ENCODE results near the gene ERBB4.

ERBB4 gene

DNA sequence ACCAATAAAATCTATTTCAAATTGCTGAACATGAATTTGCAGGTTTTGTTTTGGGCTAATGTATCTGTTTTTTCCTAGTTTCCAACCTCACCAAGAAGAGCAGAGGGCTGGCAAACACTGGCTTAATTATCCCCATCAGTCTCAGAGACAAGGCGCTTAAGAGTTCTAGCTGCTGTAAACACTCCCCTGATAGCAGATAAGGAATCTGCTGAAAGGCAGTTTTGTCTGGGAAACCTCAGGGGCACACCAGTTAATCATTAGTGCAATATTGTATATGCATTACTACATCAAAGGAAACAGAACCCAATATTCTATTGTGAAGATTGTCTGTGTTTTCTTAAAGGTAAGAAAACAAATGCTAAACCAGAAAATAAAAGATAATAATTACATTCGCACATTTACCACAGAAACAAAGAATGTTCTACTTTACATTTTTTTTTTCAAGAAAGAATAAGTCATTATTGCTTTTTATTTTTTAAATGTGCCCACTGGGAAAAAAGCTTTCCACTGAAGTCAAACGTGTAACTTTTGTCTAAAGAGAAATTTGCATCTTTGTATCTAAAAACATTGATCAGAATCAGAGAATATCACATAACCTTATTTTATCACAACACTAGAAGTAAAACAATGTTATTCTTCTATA is 179.1 kb downstream of the ERBB4 start:
- no peak for FAIRE-seq

DNA sequence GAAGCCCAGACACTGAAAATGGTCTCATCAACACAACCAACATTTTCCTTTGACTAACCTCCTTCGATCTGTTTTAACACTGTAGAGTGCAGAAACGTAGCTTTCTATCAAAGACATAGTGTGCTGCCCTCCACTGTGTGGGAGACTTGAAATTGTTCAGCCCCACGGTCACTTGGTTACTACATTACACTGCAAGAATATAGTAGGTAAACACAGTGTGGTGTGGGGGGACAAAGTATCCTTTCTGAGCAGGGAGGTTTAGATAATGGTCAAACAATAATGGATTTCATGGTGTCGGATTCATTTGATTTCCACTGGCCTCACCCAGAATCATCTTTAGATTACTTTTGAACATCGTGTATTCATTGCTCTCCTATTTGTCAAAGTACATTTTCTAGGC is 181.0 kb downstream of the ERBB4 start:
- FAIRE-seq = no peak

DNA sequence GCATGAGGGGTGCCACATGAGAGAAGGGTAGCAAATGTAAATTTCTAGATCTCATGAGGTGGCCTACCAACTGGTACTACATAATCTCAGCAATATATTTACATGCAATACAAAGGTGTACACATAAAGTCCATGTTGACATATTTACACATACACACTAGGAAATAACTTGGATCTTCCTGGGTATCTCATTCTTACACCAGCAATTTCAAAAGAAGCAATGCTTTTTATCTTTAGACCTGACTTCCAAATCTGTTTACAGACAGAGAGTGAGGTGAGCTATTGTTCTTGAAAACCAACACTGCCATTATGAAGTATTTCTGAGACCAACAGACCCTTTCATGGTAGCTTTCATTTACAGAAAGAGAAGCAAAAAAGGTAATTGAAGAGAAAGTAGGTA is 184.2 kb downstream of the ERBB4 start:
- FAIRE-seq = no peak

DNA sequence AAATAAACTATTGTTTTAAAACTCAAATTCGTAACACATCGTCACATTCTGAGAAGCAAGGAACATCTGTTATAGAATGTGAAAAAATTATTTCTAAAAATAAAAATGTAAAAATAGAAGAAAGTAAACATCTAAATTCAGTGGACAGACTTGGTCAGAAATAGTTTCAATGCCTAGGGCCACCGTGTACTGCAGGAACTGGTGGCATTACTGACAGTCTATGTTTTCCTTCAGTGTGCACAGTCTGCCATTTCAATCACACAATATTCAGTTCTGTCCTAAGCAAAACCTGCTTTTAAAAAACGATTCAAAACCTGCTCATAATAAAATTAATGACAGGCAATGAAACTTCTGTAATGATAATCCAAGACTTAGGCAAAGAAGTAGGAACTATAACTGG is 190.1 kb downstream of the ERBB4 start:
- FAIRE-seq = peak; percentile 19

DNA sequence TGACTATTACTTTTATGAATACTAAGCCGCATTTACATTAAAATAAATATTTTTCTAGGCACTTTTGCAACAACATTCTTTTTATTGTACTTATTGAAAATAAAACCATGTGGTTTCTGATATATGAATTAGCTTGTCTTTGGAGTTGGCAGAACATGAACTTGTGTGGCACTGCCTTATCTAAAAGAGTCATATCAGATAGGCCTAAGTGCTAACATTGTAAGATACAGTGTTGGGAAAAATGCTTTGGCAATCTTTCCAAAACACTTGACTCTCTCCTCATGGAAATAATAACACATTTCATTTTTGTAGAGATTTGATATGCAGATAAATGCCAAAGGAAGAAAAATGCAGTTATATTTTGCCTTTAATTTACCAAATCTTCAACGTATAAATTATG is 191.7 kb downstream of the ERBB4 start:
- FAIRE-seq = no peak

DNA sequence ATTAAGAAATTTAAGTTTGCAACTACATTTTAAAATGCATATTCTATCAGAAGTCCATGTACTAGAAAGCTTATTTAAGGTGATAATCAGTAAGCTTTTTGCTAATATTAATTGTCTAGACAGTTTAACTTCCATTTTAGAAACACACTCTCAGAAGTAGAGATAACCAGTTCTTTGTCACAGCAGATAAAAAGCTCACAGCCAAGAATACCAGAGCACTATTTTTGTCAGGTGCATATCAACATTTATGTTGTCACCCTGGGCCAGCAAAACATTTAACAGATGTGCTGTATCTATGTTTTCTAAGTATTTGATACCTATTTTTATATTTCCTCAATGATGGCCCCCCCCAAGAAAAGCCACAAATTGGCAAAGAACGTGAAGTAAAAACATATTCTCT is 192.6 kb downstream of the ERBB4 start:
- no peak for FAIRE-seq

DNA sequence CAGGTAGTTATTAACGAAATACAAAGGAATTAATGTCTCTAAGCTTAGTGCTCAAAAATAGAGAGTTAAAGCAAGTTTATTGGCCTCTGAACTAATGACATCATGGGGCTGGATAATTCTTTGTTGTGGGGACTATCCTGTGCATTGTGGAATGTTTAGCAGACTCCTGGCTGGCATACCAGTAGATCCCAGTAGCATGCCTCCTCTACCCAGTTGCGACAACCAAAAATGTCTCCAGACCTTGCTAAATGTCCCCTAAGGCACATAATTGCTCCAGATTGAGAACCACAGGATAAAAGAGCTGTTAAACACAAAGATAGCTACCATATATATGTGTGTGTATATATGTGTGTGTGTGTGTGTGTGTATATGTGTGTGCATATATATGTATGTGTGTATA is 194.5 kb downstream of the ERBB4 start:
- FAIRE-seq = no peak

DNA sequence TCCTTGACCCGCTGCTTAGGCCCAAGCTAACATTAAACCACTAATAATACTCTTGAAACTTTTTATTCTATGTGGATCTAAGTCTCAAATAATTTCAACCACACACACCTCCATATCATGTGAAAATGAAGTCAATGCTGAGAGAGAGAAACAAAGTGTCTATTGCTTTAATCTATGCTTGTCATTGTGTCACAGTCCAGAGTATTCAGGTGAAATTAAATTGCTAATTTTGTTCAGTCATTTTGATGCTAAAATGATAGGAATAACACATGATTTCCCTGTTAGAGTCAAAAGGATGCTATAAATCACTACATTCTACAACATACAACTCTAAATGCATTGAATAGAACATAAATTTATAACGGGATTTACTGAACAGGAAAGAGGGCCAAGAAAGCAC is 195.4 kb downstream of the ERBB4 start:
- no peak for FAIRE-seq

DNA sequence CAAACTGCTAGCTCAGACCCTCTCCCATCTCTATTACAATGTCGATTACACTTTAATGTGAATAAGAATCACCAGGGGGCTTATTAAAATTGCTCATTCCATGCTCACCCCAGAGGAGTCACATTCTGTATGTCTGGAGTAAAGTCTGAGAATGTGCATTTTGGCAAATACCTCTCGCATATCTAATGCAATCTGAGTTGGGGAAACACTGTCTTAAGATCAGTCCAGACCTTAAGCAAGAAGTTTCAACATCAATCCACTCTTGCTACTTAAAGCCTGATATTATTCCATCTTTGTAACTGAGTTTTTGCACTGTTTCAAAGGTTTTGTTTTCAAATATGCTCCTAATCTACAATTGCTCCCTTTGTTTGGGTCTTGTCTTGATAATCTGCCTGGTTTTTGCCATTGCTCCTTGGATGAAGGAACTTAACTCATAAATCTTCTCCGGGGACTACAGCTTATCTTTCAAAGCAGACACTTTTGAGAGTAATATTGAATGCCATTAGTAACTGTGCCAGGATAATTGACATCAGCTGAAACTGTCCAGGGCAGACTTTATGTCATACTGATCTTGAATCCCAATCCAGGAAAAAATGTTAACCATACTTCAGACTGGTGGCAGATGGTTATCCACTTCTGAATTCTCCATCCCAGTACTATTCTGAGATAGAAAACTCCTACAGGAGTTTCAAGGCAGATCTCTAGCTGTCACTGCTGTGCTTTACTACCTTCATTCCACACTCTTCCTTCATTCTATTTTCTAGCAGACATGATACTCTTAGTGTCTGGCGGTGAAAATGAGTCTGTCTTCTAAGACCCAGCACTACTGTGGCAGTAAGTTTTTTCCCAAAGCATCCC is 200.9 kb downstream of the ERBB4 start:
- FAIRE-seq = no peak

DNA sequence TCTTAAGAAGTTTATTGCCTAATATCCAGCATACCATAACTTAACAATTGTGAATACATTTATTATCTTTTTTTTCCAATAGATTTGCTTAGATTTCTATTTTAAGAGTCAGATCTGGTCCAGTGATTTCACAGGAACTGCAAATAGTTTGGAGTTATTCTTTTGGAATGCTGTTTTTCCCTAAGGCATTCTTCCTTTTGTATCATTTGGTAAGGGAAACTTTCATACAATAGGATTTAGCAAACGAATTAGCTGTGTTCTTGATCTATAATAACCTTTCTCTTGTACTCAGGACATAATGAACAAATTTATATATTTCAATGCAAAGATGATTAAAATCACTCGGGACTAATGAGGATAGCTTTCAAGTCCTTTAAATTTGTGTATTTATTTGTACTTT is 201.6 kb downstream of the ERBB4 start:
- no peak for FAIRE-seq

DNA sequence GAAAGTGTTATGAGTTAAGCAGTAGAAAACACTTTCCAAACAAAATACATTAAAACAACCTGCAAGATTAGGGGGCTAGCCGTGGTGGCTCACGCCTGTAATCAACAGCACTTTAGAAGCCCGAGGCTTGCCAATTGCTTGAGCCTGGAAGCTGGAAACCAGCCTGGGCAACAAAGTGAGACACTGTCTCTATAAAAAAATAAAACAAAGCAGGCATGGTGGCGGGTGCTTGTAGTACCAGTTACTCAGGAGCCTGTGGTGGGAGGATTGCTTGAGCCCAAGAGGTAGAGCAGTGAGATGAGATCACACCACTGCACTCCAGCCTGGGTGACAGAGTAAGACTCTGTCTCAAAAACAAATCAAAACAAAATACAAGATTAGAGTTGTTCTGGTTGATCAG is 208.3 kb downstream of the ERBB4 start:
- no peak for FAIRE-seq

DNA sequence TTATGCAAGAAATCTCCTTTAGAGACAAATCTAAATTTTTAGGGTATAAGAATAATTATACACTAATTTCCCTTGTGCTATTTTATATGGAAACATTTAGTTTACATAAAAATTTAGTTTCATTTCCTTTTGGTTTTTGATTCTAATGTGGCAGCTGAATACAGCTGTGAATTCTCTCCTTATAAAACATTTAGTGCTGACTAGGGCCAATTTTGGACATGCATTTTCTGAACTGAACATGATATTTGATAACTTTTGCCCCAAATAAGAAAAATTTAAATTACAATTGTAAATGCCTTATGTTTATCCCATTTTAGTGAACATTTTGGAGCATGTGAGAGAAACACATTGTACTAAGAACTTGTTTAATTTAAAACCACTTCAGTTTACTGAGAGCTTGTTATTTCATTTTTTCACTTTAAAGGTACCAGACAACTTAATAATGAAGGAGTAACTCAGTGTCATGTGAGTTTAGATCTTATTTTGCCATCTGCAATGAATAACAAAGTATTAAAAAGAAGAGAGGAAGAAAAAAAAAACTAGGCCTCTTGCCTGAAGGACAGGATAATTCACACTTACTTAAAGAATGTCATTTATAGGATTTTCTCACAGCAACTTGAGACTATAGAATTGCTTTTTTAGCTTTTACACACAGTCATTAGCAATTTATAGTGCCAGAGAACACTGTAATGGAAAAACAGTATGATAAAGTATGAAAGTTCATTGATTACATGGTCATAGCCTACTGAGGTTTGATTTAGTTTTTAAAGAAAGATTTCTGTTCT is 209.7 kb downstream of the ERBB4 start:
- no peak for FAIRE-seq

DNA sequence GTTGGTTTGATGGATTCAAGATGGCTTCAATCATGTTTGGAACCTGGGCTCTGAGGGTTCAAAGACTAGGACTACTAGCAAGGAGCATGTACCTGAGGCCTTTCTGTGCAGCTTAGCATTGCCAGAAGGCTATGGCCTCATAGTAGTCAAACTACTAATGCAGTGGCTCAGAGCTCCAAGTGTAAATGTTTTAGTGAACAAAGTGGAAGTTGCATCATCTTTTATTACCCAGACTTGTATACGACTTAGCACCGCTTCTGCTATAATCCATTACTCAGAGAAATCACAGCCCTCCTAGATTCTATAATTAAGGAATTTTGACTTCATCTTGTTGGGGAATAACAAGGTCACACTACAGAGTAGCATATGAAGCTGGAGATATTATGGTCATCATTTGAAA is 210.5 kb downstream of the ERBB4 start:
- FAIRE-seq = no peak

DNA sequence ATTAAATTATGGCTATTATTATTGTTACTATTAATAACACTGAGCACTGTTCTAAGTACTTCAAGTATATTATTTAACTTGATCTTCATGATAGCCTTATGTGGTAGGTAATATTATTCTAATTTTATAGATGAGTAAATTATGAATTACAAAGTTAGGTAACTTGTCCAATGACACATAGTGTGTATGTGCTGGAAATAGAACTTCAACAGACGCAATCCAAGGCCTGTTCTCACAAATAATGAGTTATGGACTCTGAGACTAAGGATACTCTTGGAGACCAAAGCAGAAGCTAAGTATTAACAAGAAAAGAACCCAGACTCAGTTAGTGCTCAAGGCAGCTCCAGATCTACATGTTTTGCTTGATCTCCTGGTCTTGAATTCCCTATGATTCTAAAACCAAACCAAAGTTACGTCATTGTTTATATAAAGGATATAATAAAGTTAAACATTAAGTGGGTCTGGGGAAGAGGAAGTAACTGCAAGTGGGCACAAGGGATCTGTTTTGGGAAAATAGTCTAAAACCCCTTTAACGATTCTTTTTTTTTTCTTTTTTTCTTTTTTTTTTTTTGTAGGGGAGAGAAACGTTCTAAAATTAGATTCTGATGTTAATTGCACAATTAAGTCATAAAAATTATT is 211.3 kb downstream of the ERBB4 start:
- no peak for FAIRE-seq

DNA sequence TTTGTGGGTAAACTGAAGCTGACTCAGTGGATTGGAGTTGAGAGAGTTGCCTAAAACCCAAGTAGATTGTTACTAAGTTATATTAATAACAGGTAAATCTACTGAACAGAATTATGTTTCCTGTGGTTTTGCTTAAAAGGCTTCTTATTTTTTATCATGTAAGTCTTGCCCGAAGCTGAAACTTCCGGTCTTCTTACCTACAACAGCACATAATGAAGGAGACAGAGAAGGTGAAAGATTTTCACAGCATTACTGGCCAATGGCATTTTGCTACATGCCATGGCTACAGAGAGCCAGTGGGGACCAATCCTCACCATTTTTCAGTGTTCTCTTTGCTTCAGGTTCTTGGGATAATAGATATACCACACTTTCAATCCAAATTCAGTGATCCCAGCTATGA is 220.0 kb downstream of the ERBB4 start:
- FAIRE-seq = no peak

DNA sequence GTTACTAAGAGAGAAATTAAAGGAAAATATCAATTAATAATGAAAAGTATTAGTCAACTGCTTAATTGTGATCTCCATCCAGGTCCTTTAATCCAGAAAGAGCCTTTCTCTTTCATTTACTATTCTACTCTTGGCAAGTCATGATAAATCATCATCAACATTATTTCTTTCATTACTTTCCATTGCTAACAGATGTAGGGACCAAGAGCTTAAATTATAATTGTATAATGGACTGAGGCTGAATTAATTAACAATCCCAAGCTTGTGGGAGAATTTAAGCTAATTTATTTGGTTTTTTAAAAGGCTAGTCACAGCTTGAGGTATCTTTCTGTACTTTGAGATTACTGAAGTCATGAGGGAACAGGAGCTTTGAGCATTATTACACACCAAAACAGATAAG is 223.9 kb downstream of the ERBB4 start:
- FAIRE-seq = no peak

DNA sequence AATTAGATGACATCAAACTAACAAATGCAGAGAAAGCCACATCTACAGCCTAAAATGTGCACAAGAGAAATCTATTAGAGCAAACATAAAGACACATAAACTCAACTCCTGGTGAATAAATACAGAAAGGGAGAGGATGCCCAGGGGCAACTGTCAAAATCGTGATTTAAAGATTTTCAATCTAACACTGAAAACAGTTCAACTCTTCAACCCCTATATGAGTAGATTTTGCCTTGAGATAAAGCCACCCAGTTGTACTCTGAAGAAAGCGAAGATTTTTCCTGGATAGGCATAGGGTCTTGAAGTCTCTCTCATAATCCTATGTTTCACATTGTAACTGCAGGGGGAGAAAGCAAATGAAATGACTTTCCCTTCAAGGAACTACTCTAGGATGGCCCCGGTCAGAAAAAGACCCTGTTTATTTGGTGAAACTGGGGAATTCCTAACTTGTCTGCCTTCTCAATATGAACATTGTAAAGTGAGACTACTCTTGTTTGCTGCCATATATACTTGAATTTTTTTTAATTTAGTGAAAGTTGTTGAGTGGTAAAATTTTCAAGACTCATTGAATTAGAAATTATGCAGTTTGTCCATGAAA is 226.7 kb downstream of the ERBB4 start:
- no peak for FAIRE-seq

DNA sequence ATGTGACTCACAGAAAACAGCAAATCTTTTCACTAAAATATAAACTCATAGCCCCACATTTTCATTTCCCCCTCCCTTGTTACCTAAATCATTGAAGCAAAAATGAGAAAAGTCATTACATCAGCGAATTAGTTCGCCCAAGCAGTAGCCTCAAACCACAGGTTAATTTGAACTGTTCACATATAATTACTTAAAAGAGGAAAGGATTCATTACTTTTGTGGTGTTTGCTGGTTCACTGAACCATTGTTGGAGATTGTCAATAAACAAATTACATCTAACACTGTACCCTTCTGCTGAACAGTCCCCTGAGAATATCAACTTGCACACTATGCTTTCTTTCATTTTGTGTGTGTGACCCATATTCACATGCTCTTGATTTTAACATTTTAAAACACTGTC is 238.7 kb downstream of the ERBB4 start:
- FAIRE-seq = no peak

DNA sequence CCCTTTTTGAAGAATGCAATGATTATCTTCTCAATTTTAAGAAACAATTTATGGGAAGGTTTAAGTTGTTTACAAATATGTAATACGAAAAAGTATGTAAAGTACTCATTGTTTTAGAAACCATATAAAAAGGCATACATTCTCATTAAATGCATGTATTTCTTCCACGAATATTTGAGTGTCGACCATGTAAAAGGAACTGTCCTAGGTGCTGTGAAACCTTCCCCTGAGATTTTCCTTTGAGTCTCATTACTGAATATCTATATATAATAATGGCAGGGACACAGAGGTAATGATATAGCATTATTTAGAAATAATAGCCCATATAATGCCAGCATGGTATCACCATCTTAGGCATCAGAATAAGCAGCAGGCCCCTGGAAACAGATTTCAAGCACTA is 239.3 kb downstream of the ERBB4 start:
- no peak for FAIRE-seq

DNA sequence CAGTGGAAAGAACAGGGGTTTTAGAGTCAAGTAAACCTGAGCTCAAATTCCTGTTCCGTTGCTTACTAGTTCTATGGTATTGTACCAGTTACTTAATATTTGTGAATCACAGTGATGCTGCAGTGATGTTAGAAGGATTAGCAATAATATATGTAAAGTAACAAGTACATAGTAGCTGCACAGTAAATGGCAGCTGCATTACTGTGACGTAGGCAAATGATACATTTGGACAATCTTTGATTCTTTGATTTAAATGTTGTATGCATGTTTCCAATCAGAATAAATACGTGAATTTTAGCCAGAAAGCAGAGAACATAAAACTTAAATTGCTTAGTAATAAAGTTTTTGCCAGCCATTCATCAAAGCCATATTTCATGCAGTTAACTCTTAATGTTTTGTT is 243.0 kb downstream of the ERBB4 start:
- FAIRE-seq = no peak

DNA sequence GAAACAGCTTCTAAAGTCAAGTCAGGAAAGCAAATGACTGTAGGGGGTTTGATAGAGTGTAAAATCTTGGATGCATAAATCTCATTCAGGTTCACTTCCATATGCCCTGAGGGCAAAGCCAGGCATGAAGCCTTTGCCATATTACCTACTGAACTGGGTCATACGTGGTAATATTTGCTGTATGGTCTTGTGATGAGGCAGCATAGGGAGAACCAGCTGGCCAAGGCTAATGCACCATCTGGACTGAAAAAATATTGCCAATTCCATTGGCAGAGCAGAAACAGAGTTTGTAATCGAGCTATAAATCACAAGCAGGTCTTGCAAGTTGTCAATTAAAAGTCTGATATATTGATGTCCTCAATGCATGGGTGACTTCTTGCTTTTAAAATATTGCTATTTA is 243.8 kb downstream of the ERBB4 start:
- no peak for FAIRE-seq

DNA sequence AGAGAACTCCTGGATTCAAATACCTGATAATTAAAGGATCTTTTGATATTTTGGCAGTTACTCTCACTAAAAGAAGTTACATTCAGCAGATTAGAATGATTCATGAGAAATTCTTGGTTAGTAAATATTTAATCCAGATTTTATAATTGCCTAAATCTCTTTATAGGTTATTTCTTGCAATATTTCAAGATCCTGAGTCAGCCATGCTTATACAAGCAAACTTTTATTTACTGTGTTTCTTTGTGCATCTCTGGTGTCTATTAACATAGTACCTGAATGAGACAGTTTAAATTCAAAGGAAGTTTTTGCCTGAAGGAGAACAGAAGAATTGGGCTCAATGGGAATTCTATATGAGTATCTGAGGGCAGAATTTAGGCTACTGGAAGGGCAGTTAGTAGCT is 249.3 kb downstream of the ERBB4 start:
- FAIRE-seq = no peak

DNA sequence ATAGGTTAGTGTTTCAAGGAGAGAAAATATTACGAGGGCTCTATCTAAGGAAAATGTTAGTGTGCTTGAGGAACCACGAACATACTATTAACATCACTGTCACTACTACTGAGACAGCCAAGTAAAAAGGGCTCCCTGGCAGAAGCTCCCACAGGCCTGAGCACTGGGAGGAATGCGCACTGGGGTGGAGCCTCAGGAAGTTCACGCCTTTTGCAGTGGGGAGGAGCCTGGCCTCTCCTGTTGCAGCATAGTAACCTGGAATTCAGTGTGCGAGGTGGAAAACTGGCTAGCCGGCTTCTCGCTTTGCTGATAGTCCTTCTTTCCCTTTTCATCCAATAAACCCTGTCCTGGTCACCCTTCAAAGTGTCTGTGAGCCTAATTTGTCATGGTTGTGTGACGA is 250.3 kb downstream of the ERBB4 start:
- no peak for FAIRE-seq
